Uterus (tissue), 4 donors: ENCODE data around the gene NSRP1. TPM values are rescaled to one million over a fixed set of nuclear protein-coding genes. Genes with fewer than 3 reads are reported as not detected.

Experiments used
- DNase-seq, 2 donors: peaks; one replicate each; pipeline ENCODE4 v3.0.0-alpha.2; 2019 to 2020
- H3K27ac ChIP-seq, 2 donors: fragments of 200-600 bp; sonication (generic); 1 replicate in 1 of 2; 2 replicates in 1 of 2; pipeline ENCODE4 v1.5.1; 2016 to 2018
- H3K27me3 ChIP-seq, 2 donors: fragments of 200-600 bp; sonication (generic); one replicate each; pipeline ENCODE4 v1.5.1; 2018 to 2019; ENCODE audit warnings: control low read depth in 1 of 2
- H3K36me3 ChIP-seq, 2 donors: fragments of 200-600 bp; sonication (generic); one replicate each; pipeline ENCODE4 v1.5.1; 2019; ENCODE audit warnings: control low read depth in 1 of 2
- H3K4me1 ChIP-seq, 2 donors: fragments of 200-600 bp; sonication (generic); one replicate each; pipeline ENCODE4 v1.5.1; 2018 to 2019; ENCODE audit warnings: control low read depth in 1 of 2
- H3K4me3 ChIP-seq, 2 donors: fragments of 200-600 bp; sonication (generic); 1 replicate in 1 of 2; 2 replicates in 1 of 2; pipeline ENCODE4 v1.5.1; 2018 to 2019; ENCODE audit warnings: mild to moderate bottlenecking in 1 of 2
- H3K9me3 ChIP-seq, 2 donors: fragments of 200-600 bp; sonication (generic); one replicate each; pipeline ENCODE4 v1.5.1; 2019; ENCODE audit warnings: control low read depth in 1 of 2
- CTCF ChIP-seq, 4 experiments: fragments of 200-600 bp in 2 of 4; fragments of 450-650 bp in 2 of 4; sonication (generic) in 2 of 4; IDR thresholded peaks; one replicate each; pipeline ENCODE4 v1.5.1; 2016 to 2019; ENCODE audit warnings: antibody characterized with exemption in 4 of 4, mild to moderate bottlenecking in 2 of 4, moderate library complexity in 1 of 4
- POLR2A ChIP-seq, 2 donors: fragments of 450-650 bp; IDR thresholded peaks; one replicate each; pipeline ENCODE4 v1.6.1; 2016; ENCODE audit warnings: antibody characterized with exemption in 2 of 2, mild to moderate bottlenecking in 1 of 2, moderate library complexity in 1 of 2
- intact Hi-C: fragments of 100-400 bp; cut with DNase I; formaldehyde crosslinking; loops from one replicate; pipeline ENCODE4 v1.15.1; 2023; ENCODE audit warnings: low total_unique reads
- total RNA-seq, 4 donors: library from RNA; depleted of rRNA in 3 of 4; stranded (reverse); fragments of >200 nt in 3 of 4; gene quantifications; one replicate each; pipeline versions ENCODE4 v1.1.0 to v1.2.4, GENCODE V29; 2014 to 2023
- donor health status: DM: yes; HTN: yes; CAD: no.

NSRP1 gene
- total RNA-seq, 4 donors from 2014 or later: 8.8 to 53.1 (median 26.8) TPM

GRCh38 chr17:30230596-30231125, 114.0 kb downstream of the NSRP1 start:
- TF ChIP-seq CTCF (IDR thresholded peaks at IDR 0.05) (no peak), POLR2A (IDR thresholded peaks at IDR 0.05) (no peak)
- Histone ChIP-seq H3K4me3 (no peak overlapping the region), H3K4me1 (peaks cover 0 to 5% of the 10 kb centered on the region in 2 donors), H3K36me3 (no peaks in the 10 kb centered on the region), H3K27ac (no peak overlapping the region), H3K27me3 (no peaks in the 10 kb centered on the region), H3K9me3 (no peaks in the 10 kb centered on the region)
- intact Hi-C loops: no loop called here
- DNase-seq: no peak

- Histone ChIP-seq H3K4me3 (no peak overlapping the region), H3K36me3 (no peaks in the 10 kb centered on the region), H3K9me3 (no peaks in the 10 kb centered on the region), H3K4me1 (peaks cover 0 to 8% of the 10 kb centered on the region in 2 donors), H3K27ac (no peak overlapping the region), H3K27me3 (peaks cover 0 to 8% of the 10 kb centered on the region in 2 donors)
- intact Hi-C loops: no loop called here
- no peak for DNase-seq
- TF ChIP-seq POLR2A (IDR thresholded peaks at IDR 0.05): no peak
- no peak for TF ChIP-seq CTCF (IDR thresholded peaks at IDR 0.05)
Observed at GRCh38 chr17:30232015-30232823, 115.6 kb downstream of the NSRP1 start.

GRCh38 chr17:30232824-30233427, 116.3 kb downstream of the NSRP1 start:
- Histone ChIP-seq H3K27ac (no peak overlapping the region), H3K36me3 (no peaks in the 10 kb centered on the region), H3K27me3 (peaks cover 0 to 15% of the 10 kb centered on the region in 2 donors), H3K4me1 (peaks cover 0 to 11% of the 10 kb centered on the region in 2 donors), H3K9me3 (no peaks in the 10 kb centered on the region), H3K4me3 (no peak overlapping the region)
- no peak for DNase-seq
- intact Hi-C loops: no loop called here
- TF ChIP-seq CTCF (IDR thresholded peaks at IDR 0.05): no peak
- no peak for TF ChIP-seq POLR2A (IDR thresholded peaks at IDR 0.05)

- H3K9me3 ChIP-seq: no peaks in the 10 kb centered on the region
- intact Hi-C loops: no loop called here
- H3K4me3 ChIP-seq: no peak overlapping the region
- no peak for TF ChIP-seq CTCF (IDR thresholded peaks at IDR 0.05)
- TF ChIP-seq POLR2A (IDR thresholded peaks at IDR 0.05): no peak
- peaks cover 4 to 24% of the 10 kb centered on the region in 2 donors for H3K27me3 ChIP-seq
- no peak for DNase-seq
- no peak overlapping the region for H3K27ac ChIP-seq
- peaks cover 0 to 13% of the 10 kb centered on the region in 2 donors for H3K4me1 ChIP-seq
- no peaks in the 10 kb centered on the region for H3K36me3 ChIP-seq
Observed at GRCh38 chr17:30234296-30234695, 117.7 kb downstream of the NSRP1 start.

GRCh38 chr17:30234964-30235363, 118.3 kb downstream of the NSRP1 start:
- Histone ChIP-seq H3K9me3 (no peaks in the 10 kb centered on the region), H3K4me3 (peak overlapping the region in 1 of 2 donors; percentile 31), H3K36me3 (no peaks in the 10 kb centered on the region), H3K27me3 (peaks cover 4 to 26% of the 10 kb centered on the region in 2 donors), H3K27ac (no peak overlapping the region), H3K4me1 (peaks cover 0 to 13% of the 10 kb centered on the region in 2 donors)
- TF ChIP-seq CTCF (IDR thresholded peaks at IDR 0.05): no peak
- no peak for TF ChIP-seq POLR2A (IDR thresholded peaks at IDR 0.05)
- intact Hi-C loops: no loop called here
- no peak for DNase-seq
